Karpas-422 (cell line): ENCODE measurements around the gene THUMPD1. TPM values are rescaled to one million over a fixed set of nuclear protein-coding genes. Genes with fewer than 3 reads are reported as not detected.
"Not testable (repeated sequence)": the region's sequence is repeated elsewhere in the genome, so short reads cannot be mapped to it uniquely, and the experiment has no call there.

Experiments used
- DNase-seq: peaks from one replicate; pipeline ENCODE4 v3.0.0-alpha.2; 2015
- H2AFZ ChIP-seq: fragments of 200-600 bp; sonication (generic); 2 replicates; pipeline ENCODE4 v1.6.1; 2014; ENCODE audit warnings: antibody characterized with exemption, low read length, mixed read lengths
- H3K27ac ChIP-seq: fragments of 200-600 bp; sonication (generic); 2 replicates; pipeline ENCODE4 v1.5.1; 2014; ENCODE audit warnings: mild to moderate bottlenecking, low read length, moderate library complexity
- H3K27me3 ChIP-seq: fragments of 200-600 bp; sonication (generic); 2 replicates; pipeline ENCODE4 v1.6.1; 2014; ENCODE audit warnings: low read length, mixed read lengths
- H3K36me3 ChIP-seq: fragments of 200-600 bp; sonication (generic); 2 replicates; pipeline ENCODE4 v1.6.1; 2014; ENCODE audit warnings: low read length, mixed read lengths; ENCODE audit not compliant: insufficient read depth
- H3K4me1 ChIP-seq: fragments of 200-600 bp; sonication (generic); 2 replicates; pipeline ENCODE4 v1.6.1; 2014; ENCODE audit warnings: mild to moderate bottlenecking, low read length, mixed read lengths
- H3K4me2 ChIP-seq: fragments of 200-600 bp; sonication (generic); 2 replicates; pipeline ENCODE4 v1.6.1; 2014; ENCODE audit warnings: low read length, low read depth, mild to moderate bottlenecking; ENCODE audit not compliant: poor library complexity, severe bottlenecking
- H3K4me3 ChIP-seq: fragments of 200-600 bp; sonication (generic); 2 replicates; pipeline ENCODE4 v1.5.1; 2014; ENCODE audit warnings: mild to moderate bottlenecking, antibody characterized with exemption, low read length, mixed read lengths
- H3K79me2 ChIP-seq: fragments of 200-600 bp; sonication (generic); 2 replicates; pipeline ENCODE4 v1.6.1; 2014; ENCODE audit warnings: mild to moderate bottlenecking, low read length, mixed read lengths
- H3K9ac ChIP-seq: fragments of 200-600 bp; sonication (generic); 2 replicates; pipeline ENCODE4 v1.6.0; 2014; ENCODE audit warnings: low read length
- H3K9me2 ChIP-seq: fragments of 200-600 bp; sonication (generic), shearing (Covaris generic); replicated peaks from 2 replicates; pipeline ENCODE4 v1.6.0; 2014; ENCODE audit warnings: mild to moderate bottlenecking, low read length, moderate library complexity; ENCODE audit not compliant: insufficient read depth
- H3K9me3 ChIP-seq: fragments of 300-700, 200-600 bp; sonication (generic); 2 replicates; pipeline ENCODE4 v1.6.1; 2014; ENCODE audit warnings: low read length, mixed read lengths
- H4K20me1 ChIP-seq: fragments of 200-600 bp; sonication (generic); 2 replicates; pipeline ENCODE4 v1.6.1; 2014; ENCODE audit warnings: mild to moderate bottlenecking, antibody characterized with exemption, low read length, low read depth; ENCODE audit not compliant: insufficient read depth
- total RNA-seq: library from RNA; depleted of rRNA; stranded (reverse); fragments of >200 nt; shearing (Covaris generic); gene quantifications from 2 replicates; pipeline ENCODE4 v1.2.3, GENCODE V29; 2014; ENCODE audit warnings: low replicate concordance

THUMPD1 gene
- total RNA-seq, 1 experiment from 2014 or later: 38.4 TPM

GRCh38 chr16:20727181-20727580 is 14.4 kb downstream of the THUMPD1 start:
- no peak for DNase-seq
- Histone ChIP-seq H3K79me2 (no peaks in the 10 kb centered on the region), H4K20me1 (no peaks in the 10 kb centered on the region), H3K9me2 (no peaks in the 10 kb centered on the region), H3K9me3 (no peaks in the 10 kb centered on the region), H3K36me3 (no peaks in the 10 kb centered on the region), H3K4me2 (no peak overlapping the region), H2AFZ (no peak overlapping the region), H3K4me3 (no peak overlapping the region), H3K4me1 (no peaks in the 10 kb centered on the region), H3K27ac (no peak overlapping the region), H3K27me3 (no peaks in the 10 kb centered on the region), H3K9ac (no peak overlapping the region)

GRCh38 chr16:20726661-20727060 is 15.0 kb downstream of the THUMPD1 start:
- no peaks in the 10 kb centered on the region for H4K20me1 ChIP-seq
- no peaks in the 10 kb centered on the region for H3K9me2 ChIP-seq
- no peak overlapping the region for H3K9ac ChIP-seq
- no peak overlapping the region for H3K4me2 ChIP-seq
- no peak overlapping the region for H3K4me3 ChIP-seq
- H3K36me3 ChIP-seq: no peaks in the 10 kb centered on the region
- DNase-seq: no peak
- H2AFZ ChIP-seq: no peak overlapping the region
- H3K79me2 ChIP-seq: no peaks in the 10 kb centered on the region
- no peaks in the 10 kb centered on the region for H3K9me3 ChIP-seq
- no peaks in the 10 kb centered on the region for H3K27me3 ChIP-seq
- H3K4me1 ChIP-seq: no peaks in the 10 kb centered on the region
- no peak overlapping the region for H3K27ac ChIP-seq

GRCh38 chr16:20720251-20720650 is 21.4 kb downstream of the THUMPD1 start:
- H3K79me2 ChIP-seq: no peaks in the 10 kb centered on the region
- H3K36me3 ChIP-seq: no peaks in the 10 kb centered on the region
- H3K27me3 ChIP-seq: no peaks in the 10 kb centered on the region
- H3K4me3 ChIP-seq: no peak overlapping the region
- H3K4me2 ChIP-seq: no peak overlapping the region
- no peaks in the 10 kb centered on the region for H3K4me1 ChIP-seq
- no peak overlapping the region for H2AFZ ChIP-seq
- H3K27ac ChIP-seq: no peak overlapping the region
- DNase-seq: no peak
- no peaks in the 10 kb centered on the region for H4K20me1 ChIP-seq
- H3K9me2 ChIP-seq: no peaks in the 10 kb centered on the region
- H3K9ac ChIP-seq: no peak overlapping the region
- no peaks in the 10 kb centered on the region for H3K9me3 ChIP-seq

- not testable (repeated sequence) for H3K4me1 ChIP-seq, H2AFZ ChIP-seq, H3K79me2 ChIP-seq, H3K9me3 ChIP-seq, H3K27ac ChIP-seq, H3K4me2 ChIP-seq, H3K9me2 ChIP-seq, H4K20me1 ChIP-seq, H3K9ac ChIP-seq, H3K36me3 ChIP-seq, DNase-seq, H3K4me3 ChIP-seq, H3K27me3 ChIP-seq
These were observed 23.9 kb downstream of the THUMPD1 start for GRCh38 chr16:20717718-20718117.

GRCh38 chr16:20711277-20711911 is 30.2 kb downstream of the THUMPD1 start:
- H3K9me3 ChIP-seq: no peaks in the 10 kb centered on the region
- no peaks in the 10 kb centered on the region for H3K9me2 ChIP-seq
- H3K27ac ChIP-seq: no peak overlapping the region
- no peak overlapping the region for H3K4me2 ChIP-seq
- no peak overlapping the region for H3K4me3 ChIP-seq
- H3K9ac ChIP-seq: no peak overlapping the region
- no peaks in the 10 kb centered on the region for H3K4me1 ChIP-seq
- no peaks in the 10 kb centered on the region for H3K27me3 ChIP-seq
- H3K79me2 ChIP-seq: no peaks in the 10 kb centered on the region
- H4K20me1 ChIP-seq: no peaks in the 10 kb centered on the region
- H3K36me3 ChIP-seq: no peaks in the 10 kb centered on the region
- no peak for DNase-seq
- H2AFZ ChIP-seq: no peak overlapping the region

- H3K27ac ChIP-seq, H3K9me2 ChIP-seq, DNase-seq, H2AFZ ChIP-seq, H3K9ac ChIP-seq, H3K4me2 ChIP-seq, H4K20me1 ChIP-seq, H3K36me3 ChIP-seq, H3K4me1 ChIP-seq, H3K9me3 ChIP-seq, H3K79me2 ChIP-seq, H3K4me3 ChIP-seq, H3K27me3 ChIP-seq: not testable (repeated sequence)
These were observed 33.5 kb downstream of the THUMPD1 start for GRCh38 chr16:20708129-20708528.

- H3K9ac ChIP-seq: no peak overlapping the region
- H2AFZ ChIP-seq: no peak overlapping the region
- no peak overlapping the region for H3K4me3 ChIP-seq
- no peaks in the 10 kb centered on the region for H3K27me3 ChIP-seq
- H3K4me2 ChIP-seq: no peak overlapping the region
- H3K27ac ChIP-seq: no peak overlapping the region
- no peak for DNase-seq
- no peaks in the 10 kb centered on the region for H3K9me2 ChIP-seq
- H3K36me3 ChIP-seq: no peaks in the 10 kb centered on the region
- H3K79me2 ChIP-seq: no peaks in the 10 kb centered on the region
- H4K20me1 ChIP-seq: no peaks in the 10 kb centered on the region
- H3K9me3 ChIP-seq: no peaks in the 10 kb centered on the region
- H3K4me1 ChIP-seq: no peaks in the 10 kb centered on the region
These were observed 34.2 kb downstream of the THUMPD1 start for GRCh38 chr16:20707461-20707860.

GRCh38 chr16:20705972-20706371 is 35.6 kb downstream of the THUMPD1 start:
- not testable (repeated sequence) for H3K9ac ChIP-seq, H3K4me3 ChIP-seq, H2AFZ ChIP-seq, H3K9me3 ChIP-seq, H3K4me1 ChIP-seq, DNase-seq, H4K20me1 ChIP-seq, H3K27me3 ChIP-seq, H3K9me2 ChIP-seq, H3K27ac ChIP-seq, H3K79me2 ChIP-seq, H3K36me3 ChIP-seq, H3K4me2 ChIP-seq

GRCh38 chr16:20704281-20704680 is 37.3 kb downstream of the THUMPD1 start:
- Histone ChIP-seq H4K20me1 (no peaks in the 10 kb centered on the region), H3K27ac (no peak overlapping the region), H3K36me3 (no peaks in the 10 kb centered on the region), H3K9me2 (no peaks in the 10 kb centered on the region), H3K4me3 (no peak overlapping the region), H3K9me3 (no peaks in the 10 kb centered on the region), H3K79me2 (no peaks in the 10 kb centered on the region), H3K4me2 (no peak overlapping the region), H2AFZ (no peak overlapping the region), H3K4me1 (no peaks in the 10 kb centered on the region), H3K9ac (no peak overlapping the region), H3K27me3 (no peaks in the 10 kb centered on the region)
- no peak for DNase-seq
